Activated gamma-delta T cell treated with anti-CD3 and anti-CD28 coated beads, Interleukin-2, amount 50 U/mL, for 16 hours (primary cell): ENCODE measurements around the gene GPR42.
"Not testable (repeated sequence)": the region's sequence is repeated elsewhere in the genome, so short reads cannot be mapped to it uniquely, and the experiment has no call there.

ENCODE experiments used
- DNase-seq: peaks from one replicate; pipeline ENCODE4 v3.0.0-alpha.2; 2020; ENCODE audit warnings: low read depth

Gene GPR42

DNA sequence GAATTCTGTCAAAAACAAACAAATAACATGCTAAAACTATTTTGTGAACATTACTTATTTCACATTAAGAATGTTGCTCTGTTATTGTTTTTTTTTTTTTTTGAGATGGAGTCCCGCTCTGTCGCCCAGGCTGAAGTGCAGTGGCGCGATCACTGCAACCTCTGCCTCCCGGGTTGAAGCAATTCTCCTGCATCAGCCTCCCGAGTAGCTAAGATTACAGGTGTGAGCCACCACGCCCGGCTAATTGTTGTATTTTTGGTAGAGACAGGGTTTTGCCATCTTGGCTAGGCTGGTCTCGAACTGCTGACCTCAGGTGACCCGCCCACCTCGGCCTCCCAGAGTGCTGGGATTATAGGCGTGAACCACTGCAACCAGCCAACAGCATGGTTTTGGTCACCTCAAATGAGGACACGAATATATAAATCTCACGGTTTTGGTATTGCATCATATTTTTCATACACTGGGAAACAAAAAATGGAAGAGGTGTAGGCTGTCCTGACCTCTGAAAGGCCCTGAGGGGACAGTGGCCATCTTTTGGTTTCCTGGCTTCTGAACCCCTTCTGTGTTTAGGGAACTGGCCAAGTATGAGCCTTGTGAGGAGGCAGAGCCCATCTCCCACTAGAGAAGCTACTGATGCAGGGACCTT is 25.5 kb downstream of the GPR42 start:
- DNase-seq = no peak

DNA sequence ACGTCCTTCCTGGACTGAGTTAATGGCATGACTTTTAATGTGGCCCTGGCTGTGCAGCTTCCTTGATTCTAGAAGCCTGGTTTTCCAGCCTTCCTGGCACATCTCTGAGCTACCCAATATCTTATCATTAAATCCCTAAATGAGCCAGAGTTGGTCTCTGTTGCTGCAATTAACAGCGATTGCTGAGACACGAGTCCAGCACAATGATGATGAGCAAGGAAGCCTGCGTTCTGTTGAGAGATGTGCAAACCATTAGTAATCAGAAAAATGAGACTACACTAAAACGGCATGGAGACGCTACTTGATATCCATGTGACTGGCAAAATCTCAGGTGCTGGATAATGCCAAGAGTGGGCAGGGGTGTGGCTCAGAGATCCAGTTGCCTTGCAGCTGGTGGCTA is 26.2 kb downstream of the GPR42 start:
- no peak for DNase-seq

DNA sequence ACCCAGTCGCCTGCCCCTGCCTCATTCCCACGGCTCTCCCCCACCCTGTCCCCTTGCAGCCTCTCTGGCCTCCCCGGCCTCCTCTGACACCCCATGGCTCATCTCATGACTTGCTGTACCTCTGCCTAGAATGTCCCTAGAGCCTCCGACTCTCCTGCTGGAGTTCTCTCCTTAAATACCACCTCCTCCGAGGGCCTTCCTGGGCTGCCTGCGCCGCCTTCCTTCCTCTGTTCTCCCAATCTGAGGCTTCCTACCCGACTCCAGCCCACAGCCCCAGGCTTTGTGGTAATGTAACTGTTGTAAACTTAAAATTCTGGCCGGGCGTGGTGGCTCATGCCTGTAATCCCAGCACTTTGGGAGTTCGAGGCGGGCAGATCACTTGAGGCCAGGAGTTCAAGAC is 27.7 kb downstream of the GPR42 start:
- DNase-seq = no peak

DNA sequence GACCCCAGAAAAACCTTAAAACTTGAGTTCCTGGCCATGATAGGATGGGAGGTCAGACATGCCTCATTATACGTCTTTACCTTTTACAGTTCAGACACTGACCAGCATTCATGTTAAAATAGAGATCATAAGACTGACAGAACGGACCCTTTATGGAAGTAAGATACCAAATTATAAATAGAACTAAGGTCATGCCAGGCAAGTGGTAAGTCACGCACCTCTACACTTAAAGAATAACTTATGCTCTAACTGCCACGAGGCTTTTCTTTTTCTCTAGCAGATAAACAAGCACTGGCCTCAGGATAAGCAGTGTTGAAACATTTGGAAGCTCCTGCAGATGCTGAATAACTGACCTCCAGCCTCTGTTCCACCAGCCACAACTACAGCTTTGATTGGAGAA is 28.4 kb downstream of the GPR42 start:
- no peak for DNase-seq

DNA sequence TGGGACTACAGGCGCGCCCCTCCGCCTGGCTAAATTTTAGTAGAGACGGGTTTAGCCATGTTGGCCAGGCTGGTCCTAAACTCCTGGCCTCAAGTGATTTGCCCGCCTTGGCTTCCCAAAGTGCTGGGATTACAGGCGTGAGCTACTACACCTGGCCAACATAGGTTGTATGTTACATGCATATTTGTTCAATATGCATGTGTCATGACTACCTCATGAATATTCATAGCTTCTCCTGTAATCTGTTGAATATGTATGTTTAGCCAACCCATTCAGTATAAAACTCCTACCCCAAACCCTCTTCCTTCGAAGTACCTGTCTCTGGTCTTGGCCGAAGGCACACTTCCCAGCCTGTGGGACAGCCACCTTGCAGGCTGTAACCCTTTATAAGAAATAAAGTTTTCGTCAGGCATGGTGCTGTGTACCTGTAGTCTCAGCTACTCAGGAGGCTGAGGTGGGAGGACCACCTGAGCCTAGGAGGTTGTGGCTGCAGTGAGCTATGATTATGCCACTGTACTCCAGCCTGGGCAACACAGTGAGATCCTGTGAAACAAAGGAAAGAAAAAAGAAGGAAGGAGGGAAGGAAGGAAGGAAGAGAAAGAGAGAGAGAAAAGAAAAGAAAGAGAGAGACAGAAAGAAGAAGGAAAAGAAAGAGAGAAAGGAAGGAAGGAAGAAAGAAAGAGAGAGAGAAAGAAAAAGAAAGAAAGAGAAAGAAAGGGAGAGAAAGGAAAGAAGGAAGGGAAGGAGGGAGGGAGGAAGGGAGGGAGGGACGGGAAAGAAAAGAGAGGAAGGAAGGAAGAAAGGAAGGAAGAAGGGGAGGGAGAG is 29.3 kb downstream of the GPR42 start:
- DNase-seq = no peak

DNA sequence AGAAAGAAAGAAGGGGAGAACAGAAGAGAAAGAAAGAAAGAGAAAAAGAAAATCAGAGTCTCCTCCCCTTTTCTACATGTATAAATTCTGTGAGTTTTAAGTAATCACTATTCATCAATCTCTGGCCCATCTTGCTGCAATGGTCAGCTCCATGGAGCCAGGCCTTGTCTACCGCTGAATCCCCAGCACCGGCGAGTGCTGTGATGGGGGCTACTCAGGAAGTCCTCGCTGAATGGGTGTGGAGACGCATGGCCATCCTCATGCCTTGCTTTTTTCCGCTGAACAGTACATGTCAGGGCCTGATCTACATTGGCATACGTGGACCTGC is 29.9 kb downstream of the GPR42 start:
- no peak for DNase-seq

DNA sequence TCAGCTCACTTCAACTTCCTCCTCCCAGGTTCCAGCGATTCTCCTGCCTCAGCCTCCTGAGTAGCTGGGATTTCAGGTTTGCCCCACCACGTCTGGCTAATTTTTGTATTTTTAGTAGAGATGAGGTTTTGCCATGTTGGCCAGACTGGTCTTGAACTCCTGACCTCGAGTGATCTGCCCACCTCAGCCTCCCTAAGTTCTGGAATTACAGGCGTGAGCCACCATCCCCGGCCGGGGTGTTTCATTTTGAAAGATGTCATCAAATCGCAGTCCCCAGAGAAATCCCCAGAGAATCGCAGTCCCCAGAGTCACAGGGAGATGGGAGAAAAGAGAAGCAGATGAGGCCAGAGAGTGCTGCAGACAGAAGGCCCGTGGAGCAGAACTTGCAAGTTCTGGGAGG is 30.5 kb downstream of the GPR42 start:
- DNase-seq = not testable (repeated sequence)

DNA sequence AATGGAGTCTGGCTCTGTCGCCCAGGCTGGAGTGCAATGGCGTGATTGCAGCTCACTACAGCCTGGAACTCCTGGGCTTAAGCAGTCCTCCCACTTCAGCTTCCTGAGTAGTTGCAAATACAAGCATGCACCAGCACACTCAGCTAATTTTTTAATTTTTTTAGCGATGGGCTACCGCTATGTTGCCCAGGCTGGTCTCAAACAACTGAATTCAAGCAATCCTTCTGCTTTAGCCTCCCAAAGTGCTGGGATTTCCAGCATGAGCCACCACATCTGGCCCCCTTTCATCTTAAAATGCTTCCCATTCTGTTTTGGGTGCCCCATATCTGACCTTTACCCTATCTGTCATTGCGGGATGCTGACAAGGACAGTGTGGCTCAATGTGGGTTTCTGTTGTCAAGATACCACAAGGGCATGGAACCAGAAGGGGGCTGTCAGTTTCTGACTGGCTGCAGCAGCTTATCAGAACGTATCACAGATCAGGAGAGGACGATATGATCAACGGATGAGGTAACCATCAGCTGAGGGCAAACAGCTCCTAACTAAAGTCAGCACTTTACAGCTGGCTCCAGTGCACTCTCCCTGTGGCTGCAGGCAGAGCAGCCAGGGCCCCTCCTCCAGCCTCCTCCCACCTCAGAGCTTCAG is 32.4 kb downstream of the GPR42 start:
- DNase-seq = no peak

DNA sequence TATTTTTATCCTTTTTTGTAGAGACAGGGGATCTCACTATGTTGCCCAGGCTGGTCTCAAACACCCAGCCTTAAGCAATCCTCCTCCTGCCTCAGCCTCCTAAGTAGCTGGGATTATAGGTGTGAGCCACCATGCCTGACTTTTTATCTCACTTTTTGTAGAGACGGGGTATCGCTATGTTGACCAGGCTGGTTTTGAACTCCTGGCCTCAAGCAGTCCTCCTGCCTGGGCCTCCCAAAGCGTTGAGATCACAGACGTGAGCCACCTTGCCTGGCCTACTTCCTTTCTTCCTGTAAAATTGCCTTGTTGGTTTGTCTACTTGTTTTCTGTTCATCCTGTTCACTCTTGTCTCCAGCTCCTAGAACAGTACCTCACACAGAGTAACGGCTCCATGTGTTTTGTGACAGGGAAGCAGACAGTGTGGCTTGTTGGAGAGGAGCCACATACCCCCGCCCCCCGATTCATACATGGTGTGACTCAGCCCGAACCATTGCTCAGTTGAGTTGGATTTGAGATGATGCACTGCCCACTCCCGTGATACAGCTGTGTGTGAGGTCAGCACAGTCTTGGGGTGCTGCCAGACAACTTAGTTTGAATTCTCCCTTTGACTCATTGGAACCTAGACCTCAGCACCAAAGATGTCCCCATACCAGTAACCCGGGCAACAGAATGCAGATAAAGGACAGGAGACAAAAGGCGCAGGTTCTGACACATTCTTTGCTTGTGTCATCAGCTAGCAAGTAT is 34.2 kb downstream of the GPR42 start:
- DNase-seq = no peak

DNA sequence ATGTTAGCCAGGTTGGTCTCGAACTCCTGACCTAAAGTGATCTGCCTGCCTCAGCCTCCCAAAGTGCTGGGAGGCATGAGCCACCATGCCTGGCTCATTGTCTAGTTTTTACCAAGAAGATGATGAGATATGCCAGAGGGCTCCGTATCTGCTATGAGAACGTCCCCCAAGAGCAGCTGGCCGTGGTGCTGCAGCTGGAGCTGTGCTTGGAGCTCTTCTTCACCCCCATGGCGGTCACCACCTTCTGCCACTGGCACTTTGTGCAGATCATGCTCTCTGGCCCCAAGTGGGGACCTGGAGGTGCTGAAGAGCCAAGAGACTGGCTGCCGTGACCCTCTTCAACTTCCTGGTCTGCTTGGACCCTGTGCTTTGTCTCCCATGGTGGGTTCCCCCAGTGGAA is 36.8 kb downstream of the GPR42 start:
- no peak for DNase-seq

DNA sequence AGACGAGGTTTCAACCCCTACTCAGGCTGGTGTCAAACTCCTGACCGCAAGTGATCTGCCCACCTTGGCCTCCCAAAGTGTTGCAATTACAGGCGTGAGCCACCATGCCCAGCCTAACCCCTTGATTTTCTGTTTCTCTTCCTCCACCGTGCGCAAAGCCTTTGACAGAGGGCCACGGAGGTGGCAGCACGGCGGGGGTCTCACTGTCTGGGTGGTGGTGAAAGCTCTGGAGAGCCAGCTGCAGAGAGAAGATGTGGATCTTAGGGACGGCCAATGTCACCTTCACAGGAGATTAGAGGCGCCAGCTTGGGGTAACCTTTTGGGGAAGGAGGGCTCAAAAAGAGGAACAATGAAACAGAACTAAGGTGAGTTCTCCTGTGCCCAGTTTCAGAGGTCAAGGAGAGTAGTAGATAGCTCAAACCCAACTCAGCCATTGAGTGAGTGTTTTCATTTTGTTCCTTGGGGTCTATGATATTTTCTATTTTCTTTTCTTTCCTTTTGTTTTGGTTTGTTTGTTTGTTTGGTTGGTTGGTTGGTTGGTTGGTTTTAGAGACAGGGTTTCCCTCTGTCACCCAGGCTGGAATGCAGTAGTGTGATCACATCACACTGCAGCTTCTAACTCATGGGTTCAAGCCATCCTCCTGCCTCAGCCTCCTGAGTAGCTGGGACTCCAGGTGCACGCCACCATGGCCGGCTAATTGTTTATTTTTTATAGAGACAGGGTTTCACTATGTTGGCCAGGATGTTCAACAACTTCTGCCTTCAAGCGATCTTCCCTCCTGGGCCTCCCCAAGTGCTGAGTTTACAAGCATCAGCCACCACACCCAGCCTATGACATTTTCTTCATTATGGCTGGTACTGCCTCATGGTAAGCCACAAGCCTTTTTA is 37.7 kb downstream of the GPR42 start:
- DNase-seq = no peak

DNA sequence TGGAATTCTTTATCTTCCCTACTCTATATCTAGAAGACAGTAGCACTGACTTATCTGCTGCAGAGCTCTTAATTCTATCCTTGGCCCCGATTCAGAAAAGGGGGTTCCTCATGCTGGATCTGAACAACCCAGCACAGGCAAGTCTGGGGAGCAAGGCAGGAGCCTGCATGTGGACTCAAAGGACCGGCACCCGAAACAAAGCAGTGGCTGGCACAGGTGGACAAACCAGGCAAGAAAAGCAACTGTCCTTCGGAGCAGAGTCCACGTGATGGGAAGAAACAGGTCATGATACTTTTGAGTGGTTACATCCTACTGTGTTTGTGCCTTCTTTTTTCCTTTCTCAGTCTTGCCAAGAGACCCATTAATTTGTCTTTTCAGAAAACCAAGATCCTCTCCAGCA is 38.3 kb downstream of the GPR42 start:
- DNase-seq = no peak

DNA sequence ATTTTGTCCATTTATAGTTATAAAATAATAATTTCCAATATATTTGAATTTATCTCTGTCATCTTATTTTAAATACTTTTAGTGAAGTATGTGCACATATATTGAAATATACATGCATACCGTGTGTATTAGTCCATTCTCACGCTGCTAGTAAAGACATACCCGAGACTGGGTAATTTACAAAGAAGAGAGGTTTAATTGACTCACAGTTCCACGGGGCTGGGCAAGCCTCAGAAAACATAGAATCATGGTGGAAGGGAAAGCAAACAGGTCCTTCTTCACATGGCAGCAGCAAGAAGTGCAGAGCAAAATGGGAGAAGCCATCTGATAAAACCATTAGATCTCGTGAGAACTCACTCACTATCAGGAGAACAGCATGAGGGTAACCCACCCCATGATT is 39.6 kb downstream of the GPR42 start:
- no peak for DNase-seq

DNA sequence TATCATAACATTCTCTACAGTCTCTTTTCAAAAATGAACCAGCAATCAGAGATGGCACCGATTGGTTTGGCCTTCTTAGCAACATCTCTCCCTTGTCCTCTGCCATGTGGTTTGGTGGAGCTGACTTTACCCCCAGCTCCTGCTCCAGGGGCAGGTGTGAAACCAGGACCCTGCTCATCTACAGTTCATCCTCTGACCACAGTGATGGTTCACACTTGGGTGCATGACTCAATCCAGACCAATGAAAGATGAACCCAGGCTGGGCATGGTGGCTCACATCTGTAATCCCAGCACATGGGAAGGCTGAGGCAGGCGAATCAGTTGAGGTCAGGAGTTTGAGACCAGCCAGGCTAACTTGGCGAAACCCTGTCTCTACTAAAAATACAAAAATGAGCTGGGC is 43.6 kb downstream of the GPR42 start:
- DNase-seq = no peak

DNA sequence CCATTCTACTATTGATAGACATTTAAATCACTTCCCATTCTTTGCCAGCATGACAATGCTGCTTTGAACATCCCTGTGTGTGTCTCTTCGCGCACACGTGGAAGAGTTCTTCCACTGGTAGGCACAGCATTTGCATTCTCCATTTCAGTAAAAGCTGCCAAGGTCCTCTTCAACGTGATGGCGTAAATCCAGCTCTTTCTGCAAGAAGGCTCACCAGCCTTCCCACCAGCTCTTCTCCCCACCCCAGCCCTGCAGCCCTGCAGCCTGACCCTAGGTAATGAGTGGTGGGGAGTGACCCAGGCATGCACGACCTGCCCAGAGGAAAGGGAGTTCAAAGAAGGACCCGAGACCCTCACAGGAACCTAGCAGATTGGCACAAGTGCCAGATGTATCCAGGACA is 45.5 kb downstream of the GPR42 start:
- DNase-seq = no peak

DNA sequence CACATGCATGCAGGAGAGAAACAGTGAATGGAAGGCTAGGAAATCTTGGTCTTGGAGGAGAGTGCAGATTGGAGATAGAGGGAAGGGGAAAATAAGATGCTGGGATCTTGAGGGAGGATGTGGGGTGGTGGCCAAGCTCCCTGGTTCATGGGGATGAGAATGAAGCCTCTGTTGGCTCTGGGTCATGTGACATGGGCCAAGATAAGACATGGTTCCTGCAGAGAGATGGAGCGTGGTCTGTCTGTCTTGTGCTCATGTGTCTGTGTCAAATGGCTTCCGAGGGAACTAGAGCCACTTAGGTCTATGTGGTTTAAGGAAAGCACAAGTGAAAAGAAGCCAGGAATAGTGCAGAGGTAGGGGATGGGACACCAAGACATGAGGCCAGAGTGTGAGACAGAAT is 46.4 kb downstream of the GPR42 start:
- DNase-seq = no peak

DNA sequence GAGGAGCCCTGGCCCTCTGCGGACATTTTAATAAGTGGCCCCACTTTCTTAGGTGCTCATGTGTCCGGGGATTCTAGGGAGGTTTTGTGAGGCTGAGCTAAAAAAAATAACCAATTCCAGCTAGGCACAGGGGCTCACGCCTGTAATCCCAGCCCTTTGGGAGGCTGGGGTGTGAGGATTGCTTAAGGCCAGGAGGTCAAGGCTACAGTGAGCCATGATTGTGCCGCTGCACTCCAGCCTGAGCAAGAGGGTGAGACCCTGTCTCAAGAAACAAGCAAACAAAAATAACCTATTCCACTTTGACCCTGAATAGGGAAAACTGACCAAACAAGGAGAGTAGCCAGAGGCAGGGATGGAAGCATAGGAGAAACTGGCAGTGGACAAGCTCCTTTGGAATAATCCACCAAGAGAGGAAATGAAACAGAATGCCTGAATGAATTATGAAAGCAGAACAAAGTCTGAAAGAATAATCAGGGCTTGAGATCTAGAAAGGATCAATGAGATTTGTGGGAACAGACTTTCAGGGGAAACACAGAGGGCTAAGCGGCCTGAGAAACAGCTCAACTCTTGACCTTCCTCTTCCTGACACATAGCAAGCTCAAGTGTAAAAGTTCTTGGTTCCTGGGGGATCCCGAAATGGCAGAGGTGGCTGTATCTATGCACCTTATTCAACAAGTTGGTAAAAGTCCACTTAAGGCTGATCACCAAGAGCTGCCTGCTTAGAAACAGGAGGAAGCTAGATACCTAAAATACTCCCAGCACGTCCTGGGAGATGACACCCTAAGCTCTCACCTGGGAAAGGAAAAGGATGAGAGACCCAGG is 47.1 kb downstream of the GPR42 start:
- DNase-seq = no peak

DNA sequence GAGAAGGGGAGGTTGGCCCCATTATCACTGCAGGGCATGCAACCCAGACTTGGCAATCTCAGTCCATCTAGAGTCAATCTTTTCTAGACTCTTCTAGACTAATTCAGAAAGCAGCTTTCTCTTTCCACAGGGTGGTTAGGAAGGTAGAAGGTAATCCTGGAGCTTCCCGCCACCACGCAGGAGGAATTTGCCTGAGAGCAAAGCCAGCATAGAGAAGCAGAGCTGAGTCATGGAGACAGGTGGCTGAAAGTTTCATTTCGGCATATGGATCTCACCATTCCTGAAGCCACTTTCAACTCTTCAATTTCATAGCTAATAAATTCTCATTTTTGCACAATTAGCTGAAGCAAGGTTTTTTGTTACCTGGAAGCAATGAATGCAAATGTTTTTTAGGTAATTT is 48.2 kb downstream of the GPR42 start:
- no peak for DNase-seq

DNA sequence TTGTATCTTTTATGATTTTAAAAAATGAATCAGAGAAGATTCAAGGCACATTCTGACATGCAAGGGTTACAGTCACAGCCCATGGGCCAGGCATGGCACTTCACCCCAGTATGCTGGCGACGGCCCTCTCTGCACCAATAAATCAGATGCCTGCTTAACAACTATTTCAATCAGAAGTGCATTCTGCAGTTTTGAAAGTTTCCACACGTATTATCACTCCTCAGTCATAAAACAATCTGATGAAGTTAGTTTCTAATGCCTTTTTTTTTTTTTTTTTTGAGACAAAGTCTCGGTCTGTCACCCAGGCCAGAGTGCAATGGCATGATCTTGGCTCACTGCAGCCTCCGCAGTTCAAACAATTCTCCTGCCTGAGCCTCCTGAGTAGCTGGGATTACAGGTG is 48.9 kb downstream of the GPR42 start:
- DNase-seq = no peak

DNA sequence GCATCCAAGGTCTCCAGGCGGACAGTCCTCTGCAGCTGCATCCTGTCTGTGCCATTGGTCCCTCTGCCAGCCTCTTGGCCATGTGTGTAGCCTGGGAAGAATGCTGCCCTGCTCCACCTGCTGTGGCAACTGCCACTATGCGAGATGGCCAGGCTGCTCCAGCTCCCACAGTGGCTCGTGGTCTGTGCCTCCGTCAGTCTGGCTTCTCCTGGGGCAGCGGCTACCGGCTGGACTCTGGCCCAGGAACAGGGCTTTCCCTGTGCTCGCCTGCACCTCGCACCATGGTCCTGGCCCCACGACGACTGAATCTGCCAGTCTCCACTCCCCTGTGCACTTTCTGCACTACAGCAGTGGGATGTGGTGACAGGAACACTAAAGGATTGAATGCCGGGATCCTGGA is 50.5 kb downstream of the GPR42 start:
- DNase-seq = no peak
